Kidney epithelial cell (primary cell): ENCODE results near the gene CARMIL3. TPM values are rescaled to one million over a fixed set of nuclear protein-coding genes. Genes with fewer than 3 reads are reported as not detected.
A peak's percentile ranks its signal among the peaks of the same experiment; 100 is the strongest.

ENCODE experiments used
- DNase-seq: peaks from one replicate; pipeline ENCODE4 v3.0.0-alpha.2; 2010; ENCODE audit warnings: low read depth
- H3K27me3 ChIP-seq: 2 replicates; pipeline ENCODE4 v1.6.0; 2011; ENCODE audit warnings: low read length; ENCODE audit not compliant: control insufficient read depth, insufficient read depth
- H3K36me3 ChIP-seq: 2 replicates; pipeline ENCODE4 v1.5.1; 2011; ENCODE audit warnings: low read length; ENCODE audit not compliant: control insufficient read depth, insufficient read depth
- H3K4me3 ChIP-seq: 2 replicates; pipeline ENCODE4 v1.5.1; 2011; ENCODE audit warnings: low read depth, mild to moderate bottlenecking, control low read depth, low read length
- total RNA-seq: library from RNA; depleted of rRNA; stranded (reverse); fragments of >200 nt; gene quantifications from 2 replicates; pipeline ENCODE4 v1.2.3, GENCODE V29; 2015
- TF ChIP-seq, protein P1 (sequence below): IDR thresholded peaks from 2 replicates; pipeline ENCODE4 v1.5.1; 2011; ENCODE audit warnings: mild to moderate bottlenecking, moderate library complexity, low read length, control low read depth, inconsistent platforms; ENCODE audit not compliant: insufficient read depth, poor library complexity, severe bottlenecking

The CARMIL3 gene
- total RNA-seq, 1 donor from 2014 or later: 1.5 TPM

DNA sequence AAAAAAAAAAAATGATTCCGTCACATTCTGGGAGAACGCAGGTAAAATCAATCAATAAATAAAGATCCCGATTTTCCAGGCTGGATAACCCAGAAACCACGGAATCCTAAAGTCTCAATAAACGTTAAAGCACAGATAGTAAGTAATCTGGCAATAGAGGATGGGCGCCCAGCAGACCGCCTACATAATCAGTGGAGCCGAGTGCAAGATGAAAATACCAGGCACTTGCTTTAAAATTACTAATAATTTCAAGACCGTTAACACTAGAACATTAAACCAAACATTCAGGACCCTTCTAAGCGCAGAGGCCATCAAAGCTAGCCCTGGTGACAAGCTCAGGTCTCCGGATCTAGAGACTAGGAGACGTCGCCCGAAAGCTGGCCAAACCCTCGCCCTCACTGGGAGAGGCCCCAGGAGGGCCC is 61.6 kb downstream of the CARMIL3 start:
- TF ChIP-seq, protein P1, sequence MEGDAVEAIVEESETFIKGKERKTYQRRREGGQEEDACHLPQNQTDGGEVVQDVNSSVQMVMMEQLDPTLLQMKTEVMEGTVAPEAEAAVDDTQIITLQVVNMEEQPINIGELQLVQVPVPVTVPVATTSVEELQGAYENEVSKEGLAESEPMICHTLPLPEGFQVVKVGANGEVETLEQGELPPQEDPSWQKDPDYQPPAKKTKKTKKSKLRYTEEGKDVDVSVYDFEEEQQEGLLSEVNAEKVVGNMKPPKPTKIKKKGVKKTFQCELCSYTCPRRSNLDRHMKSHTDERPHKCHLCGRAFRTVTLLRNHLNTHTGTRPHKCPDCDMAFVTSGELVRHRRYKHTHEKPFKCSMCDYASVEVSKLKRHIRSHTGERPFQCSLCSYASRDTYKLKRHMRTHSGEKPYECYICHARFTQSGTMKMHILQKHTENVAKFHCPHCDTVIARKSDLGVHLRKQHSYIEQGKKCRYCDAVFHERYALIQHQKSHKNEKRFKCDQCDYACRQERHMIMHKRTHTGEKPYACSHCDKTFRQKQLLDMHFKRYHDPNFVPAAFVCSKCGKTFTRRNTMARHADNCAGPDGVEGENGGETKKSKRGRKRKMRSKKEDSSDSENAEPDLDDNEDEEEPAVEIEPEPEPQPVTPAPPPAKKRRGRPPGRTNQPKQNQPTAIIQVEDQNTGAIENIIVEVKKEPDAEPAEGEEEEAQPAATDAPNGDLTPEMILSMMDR: no peak
- H3K27me3 ChIP-seq: no peaks in the 10 kb centered on the region
- DNase-seq: no peak
- H3K36me3 ChIP-seq: no peaks in the 10 kb centered on the region
- H3K4me3 ChIP-seq: peak overlapping the region; percentile 65

DNA sequence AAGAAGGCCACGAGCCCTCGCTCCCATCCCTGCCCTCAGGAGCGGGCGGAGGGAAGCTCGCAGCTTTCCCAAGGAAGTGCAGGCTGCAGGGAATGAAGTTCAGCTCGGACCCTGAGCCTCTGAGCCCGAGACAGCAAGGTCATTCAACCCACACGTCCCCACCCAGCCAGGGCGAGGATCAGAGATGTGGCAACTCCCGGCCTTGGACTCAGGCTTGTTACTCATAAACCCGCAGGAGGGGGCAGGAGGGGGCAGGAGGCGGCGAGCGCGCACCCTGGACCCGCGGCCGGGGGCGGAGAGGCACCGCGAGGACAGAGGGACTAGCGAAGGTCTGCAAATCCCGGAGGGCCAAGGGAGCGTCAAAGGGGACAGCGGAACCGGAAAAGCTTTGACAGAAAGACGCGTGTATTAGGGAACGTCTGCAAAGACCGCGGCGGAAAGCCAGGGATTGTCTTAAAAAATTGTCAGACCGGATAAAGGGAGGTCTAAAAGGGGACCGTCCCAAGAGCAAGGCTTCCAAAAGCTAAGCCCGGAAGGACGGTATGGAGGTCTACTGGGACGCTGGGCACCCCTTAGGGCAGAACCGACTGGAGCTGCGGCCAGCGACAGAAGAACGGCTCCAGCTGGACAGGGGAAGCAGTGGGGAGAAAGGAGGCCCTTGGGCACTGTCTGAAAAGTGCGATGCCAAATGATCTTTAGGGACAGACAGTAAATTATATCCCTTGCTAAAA is 62.2 kb downstream of the CARMIL3 start:
- no peaks in the 10 kb centered on the region for H3K27me3 ChIP-seq
- peak; percentile 76 for DNase-seq
- TF ChIP-seq, protein P1: no peak
- H3K4me3 ChIP-seq: peak overlapping the region; percentile 65
- peaks cover under 1% of the 10 kb centered on the region for H3K36me3 ChIP-seq

DNA sequence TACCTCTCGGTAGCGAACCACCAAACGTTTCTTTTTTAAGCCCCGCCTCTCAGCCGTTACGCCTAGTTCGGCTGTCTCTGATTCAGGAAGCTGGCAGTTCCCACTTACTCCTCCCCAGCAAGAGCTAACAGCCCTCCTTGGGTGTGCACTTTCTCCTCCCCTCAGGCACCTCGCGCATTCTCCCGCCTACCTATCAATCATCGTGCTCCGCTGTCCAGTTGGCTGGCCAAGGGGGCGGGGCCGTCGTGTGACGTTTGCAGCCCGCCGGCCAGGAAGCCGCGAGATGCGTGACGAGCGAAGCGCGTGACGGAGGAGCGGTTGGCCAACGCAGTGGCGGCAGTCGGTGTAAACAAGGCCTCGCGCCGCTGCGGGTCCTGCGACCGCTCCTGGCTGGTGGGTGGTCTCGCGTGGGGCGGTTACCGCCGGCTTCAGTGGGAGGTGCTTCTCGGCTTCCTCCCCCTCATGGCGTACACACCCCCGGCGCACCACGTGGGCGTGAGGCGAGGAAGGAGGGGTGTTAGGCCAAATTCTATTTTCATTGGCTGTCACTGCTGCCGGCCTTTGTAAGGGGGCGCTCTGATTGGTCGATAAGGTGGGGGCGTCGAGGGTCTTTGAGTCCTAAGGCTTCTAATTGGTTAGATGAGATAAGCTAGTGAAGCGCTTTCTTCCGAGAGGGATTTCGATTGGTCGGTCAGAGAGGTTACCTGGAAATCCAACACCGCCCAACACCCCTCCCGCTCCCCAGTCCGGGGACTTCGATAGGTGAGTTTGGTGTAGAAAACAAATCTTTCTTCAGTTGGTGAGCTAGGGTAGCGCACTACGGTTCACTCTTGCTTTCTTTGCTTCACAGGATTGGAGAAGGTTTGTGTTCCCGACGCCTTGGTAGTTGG is 63.0 kb downstream of the CARMIL3 start, which contains the start of the genes DCAF11 and NRL:
TSS of gene DCAF11 (plus strand) at position 246 of the 890 bp plus-strand sequence. CDS start 818 bp downstream, outside the sequence.
TSS of gene NRL (minus strand) at position 418 of the 890 bp plus-strand sequence. CDS start 32,101 bp downstream, outside the sequence.
- H3K36me3 ChIP-seq: peaks cover 3% of the 10 kb centered on the region
- no peaks in the 10 kb centered on the region for H3K27me3 ChIP-seq
- peak within 1 kb of the TSS; percentile 65 for H3K4me3 ChIP-seq
- DNase-seq: peak; percentile 99
- TF ChIP-seq, protein P1: no peak

DNA sequence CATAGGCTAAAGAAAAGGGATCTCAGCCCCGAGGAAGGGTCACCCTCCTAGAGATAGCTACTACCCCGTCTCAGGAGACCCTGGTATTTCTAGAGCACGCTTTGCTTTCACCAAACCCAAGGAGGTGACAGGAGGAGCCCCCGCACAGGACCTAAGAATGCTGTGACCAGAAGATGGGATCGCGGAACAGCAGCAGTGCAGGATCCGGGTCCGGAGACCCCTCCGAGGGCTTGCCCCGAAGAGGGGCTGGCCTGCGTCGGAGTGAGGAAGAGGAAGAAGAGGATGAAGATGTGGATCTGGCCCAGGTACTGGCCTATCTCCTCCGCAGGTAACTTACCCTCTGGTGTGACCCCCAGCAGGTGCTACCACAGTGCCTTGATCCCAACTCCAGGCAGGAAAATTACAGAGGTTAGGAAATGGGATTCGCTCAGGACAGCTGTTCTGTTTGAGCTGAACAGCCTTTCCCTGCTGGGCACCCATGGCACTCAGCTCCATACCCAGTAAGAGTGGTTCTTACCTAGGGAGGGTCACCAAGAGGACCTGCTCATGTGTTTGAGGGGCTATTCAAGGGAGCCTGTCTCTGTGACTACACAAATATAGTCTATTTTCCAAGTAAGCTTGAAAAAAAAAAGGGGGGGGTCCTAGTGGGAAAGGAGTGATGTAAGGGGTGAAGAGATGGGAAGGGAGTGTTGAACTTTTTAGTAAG is 63.8 kb downstream of the CARMIL3 start:
- peaks cover 3% of the 10 kb centered on the region for H3K36me3 ChIP-seq
- no peak for DNase-seq
- H3K4me3 ChIP-seq: peak overlapping the region; percentile 65
- no peaks in the 10 kb centered on the region for H3K27me3 ChIP-seq
- TF ChIP-seq, protein P1: no peak

DNA sequence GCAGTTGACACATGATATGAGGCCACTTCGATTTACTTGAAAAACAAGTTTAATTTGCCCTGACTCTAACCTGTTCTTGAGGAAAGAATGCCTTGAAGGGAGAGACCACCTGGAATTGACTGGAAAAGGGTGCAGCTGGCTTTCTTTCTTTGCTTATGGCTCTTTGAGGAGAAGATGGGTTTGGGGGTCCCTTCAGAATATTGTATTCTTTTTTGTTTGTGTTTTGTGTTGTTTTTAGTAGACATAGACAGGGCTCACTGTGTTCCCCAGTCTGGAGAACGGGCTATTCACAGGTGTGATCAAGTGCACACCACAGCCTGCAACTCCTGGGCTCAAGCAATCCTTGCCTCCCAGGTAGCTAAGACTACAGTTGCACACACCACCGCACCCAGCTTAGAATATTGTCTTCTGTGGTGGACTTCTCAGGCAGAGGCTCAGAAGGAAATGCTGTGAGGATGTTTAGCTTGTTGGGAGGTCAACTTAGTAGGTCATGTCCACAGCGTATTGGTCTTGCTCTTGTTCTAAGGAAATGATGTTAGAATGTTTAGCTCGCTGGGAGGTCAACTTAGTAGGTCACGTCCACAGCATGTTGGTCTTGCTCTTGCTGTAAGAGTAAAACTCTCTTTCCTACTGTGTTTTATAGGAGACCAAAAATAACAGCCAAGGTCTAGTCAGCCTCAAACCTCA is 64.5 kb downstream of the CARMIL3 start:
- Histone ChIP-seq H3K36me3 (peaks cover 3% of the 10 kb centered on the region), H3K4me3 (no peak overlapping the region), H3K27me3 (no peaks in the 10 kb centered on the region)
- DNase-seq: no peak
- TF ChIP-seq, protein P1: no peak
